Measurements from ENCODE around the gene UGT1A3.

DNA sequence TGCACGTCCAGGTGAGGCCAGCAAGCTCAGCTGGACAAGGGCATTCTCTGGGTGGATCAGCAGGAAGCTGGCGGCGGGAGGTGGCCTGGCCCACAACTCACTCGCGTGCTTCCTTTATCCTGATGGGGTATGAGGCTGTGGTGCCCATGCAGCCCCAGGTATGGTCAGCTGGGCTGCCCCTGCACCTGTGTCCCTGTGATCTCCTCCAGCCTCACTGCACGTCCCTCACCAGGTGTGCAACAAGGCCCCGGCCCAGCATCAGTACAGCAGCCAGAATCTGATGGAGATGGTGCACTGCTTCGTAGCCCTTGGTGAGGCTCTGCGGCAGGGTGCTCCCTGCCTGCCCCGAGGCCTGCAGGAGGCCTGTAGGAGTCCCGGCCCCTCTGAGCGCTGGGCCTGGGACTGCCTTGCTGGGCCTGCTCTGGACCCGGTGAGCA, 66.9 kb downstream of the UGT1A3 start:
- TF ChIP-seq CTCF (IDR thresholded peaks at IDR 0.05) (no peak), POLR2AphosphoS5 (IDR thresholded peaks at IDR 0.05) (no peak), EP300 (IDR thresholded peaks at IDR 0.05; ENCODE audit: low read depth) (no peak)
